Hindlimb muscle (tissue), 1 donor: ENCODE results near the gene IQGAP2. TPM values are rescaled to one million over a fixed set of nuclear protein-coding genes. Genes with fewer than 3 reads are reported as not detected.
A peak's percentile ranks its signal among the peaks of the same experiment; 100 is the strongest.
"Not testable (repeated sequence)": the region's sequence is repeated elsewhere in the genome, so short reads cannot be mapped to it uniquely, and the experiment has no call there.

Experiments
- DNase-seq: peaks from one replicate; pipeline ENCODE4 v3.0.0-alpha.2; 2013
- polyA plus RNA-seq: library from polyadenylated mRNA; unstranded; fragments of 120-200 nt; gene quantifications from one replicate; pipeline ENCODE4 v1.2.1, GENCODE V29; 2013; ENCODE audit not compliant: insufficient read length

The IQGAP2 gene
- polyA plus RNA-seq, 1 donor: 6.6 TPM

- DNase-seq: no peak
Measured at GRCh38 chr5:76664079-76664478, 261.0 kb downstream of the IQGAP2 start.

DNA sequence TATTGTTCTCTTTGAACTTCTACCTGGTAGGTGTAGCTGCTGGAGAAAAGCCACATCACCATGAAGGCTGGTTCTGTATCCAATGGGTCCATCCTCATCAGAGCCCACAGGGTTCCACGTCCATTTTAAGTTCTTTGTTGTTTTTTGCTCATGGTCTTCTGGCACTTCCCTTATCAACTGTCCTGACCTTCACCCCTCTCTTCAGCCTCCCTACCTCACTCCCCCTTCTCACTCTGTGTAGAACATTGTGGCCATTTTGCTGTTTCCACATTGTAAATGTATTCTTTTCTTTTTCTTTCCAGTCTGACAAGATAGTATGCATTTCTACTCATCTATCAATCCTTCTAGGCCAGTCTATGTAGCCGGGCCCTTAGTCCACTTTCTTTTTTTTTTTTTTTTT, 264.4 kb downstream of the IQGAP2 start:
- DNase-seq: no peak

DNA sequence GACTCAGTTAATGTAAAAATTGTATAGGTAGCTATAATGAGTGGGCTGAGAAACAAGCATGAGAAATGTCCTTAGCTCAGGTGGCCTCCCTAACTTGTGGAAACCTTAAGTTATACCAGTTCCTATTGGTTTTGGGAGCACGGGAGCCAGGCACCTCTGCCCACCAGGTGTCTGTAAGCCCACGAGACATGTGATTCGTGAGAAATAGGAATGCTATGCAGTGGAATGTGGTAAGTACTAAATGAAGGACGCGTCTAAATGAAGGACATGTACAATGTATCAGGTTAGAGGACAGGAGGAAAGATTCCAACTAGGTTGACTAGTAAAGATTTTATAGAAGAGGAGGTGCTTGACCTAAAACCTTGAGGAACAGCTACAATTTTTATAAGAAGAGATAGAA, 266.2 kb downstream of the IQGAP2 start:
- no peak for DNase-seq

DNA sequence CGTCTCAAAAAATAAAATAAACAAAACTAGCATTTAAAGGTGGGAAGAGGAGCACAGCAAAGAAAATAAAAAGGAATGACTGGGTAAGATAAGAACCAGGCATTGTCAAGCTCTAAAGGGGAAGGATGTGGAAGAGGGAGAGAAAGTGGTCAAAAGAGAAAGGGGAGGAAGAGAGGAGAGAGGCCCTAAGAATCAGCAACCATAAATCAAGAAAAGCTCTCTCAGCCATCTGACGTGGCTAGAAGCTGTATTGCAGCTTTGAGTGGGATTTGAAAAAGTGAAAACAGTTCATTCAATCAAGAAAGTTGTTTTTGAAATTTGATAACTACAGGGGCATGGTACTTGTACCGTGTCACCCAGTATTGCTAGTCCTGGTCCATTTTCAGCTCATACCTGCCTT, 267.4 kb downstream of the IQGAP2 start:
- no peak for DNase-seq

DNA sequence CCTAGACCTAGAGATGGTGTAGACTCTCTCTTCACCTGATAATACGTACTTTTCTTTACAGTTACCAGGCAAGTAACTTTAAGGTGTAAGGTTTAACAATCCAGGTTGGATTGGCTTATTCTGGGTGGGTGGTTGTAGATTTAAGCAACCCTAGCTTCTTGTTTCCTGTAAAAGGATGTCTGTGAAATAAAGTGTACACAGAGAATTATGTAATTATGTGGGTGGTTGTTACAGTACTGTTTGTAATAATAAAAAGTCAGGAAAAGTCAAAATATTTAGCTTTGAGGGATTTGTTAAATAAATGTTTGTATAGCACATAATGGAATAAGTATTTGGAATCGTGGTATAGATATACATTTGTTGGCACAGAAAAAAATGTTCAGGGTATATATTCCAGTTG, 269.2 kb downstream of the IQGAP2 start:
- DNase-seq: no peak

DNA sequence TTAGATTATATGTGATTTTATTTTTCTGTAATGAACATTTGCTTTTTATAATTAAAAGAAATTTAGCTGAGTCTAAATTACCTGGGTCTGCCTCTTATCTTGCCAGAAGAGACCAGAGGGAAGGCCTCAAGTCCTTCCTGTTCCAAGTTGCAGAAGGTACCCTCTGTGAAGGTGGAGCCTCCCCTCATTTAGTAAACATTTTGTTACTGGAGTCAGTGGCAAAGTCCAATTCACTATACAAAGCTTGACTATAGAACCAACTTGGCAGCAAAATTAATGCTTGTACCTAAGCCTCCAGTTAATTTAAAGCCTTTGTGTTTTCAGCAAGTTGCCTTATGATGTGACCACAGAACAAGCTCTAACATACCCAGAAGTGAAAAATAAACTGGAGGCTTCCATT, 270.0 kb downstream of the IQGAP2 start:
- no peak for DNase-seq

- DNase-seq: no peak
Measured at GRCh38 chr5:76674330-76675066, 271.4 kb downstream of the IQGAP2 start.

GRCh38 chr5:76675364-76675763, 272.3 kb downstream of the IQGAP2 start:
- no peak for DNase-seq

DNA sequence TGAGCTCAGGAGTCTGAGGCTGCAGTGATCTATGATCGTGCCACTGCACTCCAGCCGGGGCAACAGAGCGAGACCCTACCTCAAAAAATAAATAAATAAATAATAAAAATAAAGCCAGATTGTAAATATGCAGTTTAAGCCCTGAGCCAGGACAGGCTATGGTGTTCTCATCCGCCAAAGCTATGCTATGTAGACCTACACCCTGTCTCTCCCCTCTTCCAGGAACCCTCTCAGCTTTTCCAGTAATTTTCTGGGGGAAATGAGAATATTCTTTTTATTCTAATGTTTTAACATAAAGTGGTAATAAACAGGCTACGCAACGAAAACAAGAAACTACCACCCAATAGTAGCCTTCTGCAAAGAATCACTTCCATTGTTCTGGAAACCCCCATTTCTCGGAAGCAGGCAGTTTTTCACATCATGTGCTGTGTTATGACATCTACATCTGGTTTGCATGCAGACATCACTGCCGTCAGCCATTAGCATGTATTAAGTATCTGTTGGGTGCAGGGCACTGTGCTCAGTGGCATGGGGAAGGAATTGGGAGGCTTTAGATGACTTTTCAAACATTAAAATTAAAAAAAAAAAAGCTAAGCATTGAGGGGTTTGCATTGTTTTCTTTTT, 274.9 kb downstream of the IQGAP2 start:
- no peak for DNase-seq

GRCh38 chr5:76679231-76679630, 276.1 kb downstream of the IQGAP2 start:
- no peak for DNase-seq

DNA sequence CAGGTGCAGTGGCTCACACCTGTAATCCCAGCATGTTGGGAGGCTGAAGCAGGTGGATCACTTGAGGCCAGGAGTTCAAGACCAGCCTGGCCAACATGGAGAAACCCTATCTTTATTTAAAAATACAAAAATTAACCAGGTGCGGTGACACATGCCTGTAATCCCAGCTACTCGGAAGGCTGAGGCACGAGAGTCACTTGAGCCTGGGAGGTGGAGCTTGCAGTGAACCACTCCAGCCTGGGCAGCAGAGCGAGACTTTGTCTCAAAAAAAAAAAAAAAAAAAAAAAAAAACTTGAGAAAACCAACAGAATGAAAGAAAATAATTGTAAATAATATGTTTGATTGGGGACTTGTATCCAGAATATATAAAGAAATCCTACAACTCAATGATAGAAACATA, 277.7 kb downstream of the IQGAP2 start:
- DNase-seq: not testable (repeated sequence)

DNA sequence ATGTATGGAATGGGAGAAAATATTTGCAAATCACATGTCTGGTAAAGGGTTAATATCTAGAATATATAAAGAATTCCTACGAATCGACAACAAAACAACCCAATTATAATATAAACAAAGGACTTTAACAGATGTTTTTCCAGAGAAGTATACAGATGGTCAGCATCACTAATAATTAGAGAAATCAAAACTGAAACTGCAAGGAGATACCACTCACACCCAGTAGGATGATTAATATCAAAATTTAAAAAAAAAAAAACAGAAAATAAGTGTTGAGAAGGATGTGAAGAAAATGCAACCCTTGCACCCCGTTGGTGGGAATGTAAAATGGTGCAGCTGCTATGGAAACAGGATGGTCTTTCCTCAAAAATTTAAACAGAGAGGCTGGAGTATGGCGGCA, 278.2 kb downstream of the IQGAP2 start:
- no peak for DNase-seq

- DNase-seq: peak; percentile 12
Measured at GRCh38 chr5:76682387-76682786, 279.3 kb downstream of the IQGAP2 start.

- no peak for DNase-seq
Measured at GRCh38 chr5:76683816-76684731, 281.0 kb downstream of the IQGAP2 start.

DNA sequence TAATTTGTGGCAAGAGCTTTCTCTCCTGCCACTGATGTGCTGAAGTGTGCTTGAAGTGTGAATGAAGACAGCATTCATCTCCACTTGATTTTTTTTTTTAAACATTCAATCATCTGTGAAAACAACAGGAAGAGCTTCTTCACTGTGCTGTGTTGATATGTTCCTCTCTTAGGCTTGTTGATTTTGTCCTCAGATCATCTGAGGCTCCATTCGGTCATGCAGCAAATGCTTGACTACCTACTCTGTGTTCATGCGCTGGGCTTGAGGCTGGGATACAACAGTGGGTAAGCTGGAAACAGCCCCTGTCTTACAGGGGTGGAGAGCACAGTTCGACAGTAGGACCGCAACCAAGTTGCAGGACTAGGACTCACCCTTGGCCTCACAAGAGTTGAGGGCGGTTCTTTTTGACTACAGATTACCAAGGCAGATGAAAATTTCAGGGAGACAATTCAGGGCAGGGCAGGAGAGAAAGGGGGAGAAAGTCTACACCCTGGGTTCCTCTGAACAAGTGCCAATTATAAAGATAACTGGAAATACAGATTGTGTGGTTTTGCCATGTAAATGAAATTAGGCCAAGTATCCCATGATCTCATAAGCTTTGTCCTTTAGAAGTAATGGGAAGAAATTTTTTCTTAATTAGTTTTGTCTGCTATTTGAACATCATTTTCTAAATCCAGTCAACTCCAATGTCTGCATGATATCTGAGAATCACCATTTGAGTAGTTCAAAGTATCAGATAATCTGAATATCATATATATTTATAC, 281.9 kb downstream of the IQGAP2 start:
- DNase-seq: no peak

GRCh38 chr5:76685704-76686103, 282.6 kb downstream of the IQGAP2 start:
- no peak for DNase-seq

DNA sequence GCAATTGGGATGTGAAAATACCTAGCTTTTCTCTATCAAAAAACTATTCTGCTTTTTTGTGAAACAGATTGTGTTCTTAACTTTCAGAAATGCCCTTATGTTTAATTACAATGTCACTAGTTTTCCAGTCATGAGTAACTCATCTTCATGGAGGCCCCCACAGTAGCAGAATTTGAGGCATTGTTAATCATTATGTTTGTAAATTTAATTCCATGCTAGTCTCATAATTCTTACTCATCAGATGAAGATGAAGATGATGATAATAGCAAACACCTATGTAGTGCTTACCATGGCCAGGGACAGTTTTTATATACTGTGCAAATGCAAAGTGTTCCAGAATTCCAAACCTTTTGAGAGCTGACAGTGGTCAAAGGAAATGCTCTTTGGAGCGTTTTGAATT, 285.1 kb downstream of the IQGAP2 start:
- no peak for DNase-seq

DNA sequence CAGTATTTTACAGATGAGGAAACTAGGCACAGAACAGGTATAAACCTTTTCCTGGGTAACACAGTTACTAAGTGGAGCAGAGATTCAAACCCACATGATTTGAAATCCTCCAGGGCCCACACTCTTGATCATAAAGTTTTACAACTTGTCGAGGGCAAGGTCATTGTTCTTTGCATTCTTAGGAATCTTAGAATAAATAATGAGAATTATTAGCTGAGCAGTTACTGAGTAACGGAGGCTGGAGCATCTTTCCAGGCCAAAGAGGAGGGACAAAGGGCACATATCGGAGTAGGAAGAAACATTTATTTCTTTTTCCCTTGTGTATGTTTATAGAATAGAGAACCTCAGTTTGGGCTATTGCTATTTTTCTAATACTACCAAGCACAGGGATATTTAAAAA, 285.8 kb downstream of the IQGAP2 start:
- no peak for DNase-seq

DNA sequence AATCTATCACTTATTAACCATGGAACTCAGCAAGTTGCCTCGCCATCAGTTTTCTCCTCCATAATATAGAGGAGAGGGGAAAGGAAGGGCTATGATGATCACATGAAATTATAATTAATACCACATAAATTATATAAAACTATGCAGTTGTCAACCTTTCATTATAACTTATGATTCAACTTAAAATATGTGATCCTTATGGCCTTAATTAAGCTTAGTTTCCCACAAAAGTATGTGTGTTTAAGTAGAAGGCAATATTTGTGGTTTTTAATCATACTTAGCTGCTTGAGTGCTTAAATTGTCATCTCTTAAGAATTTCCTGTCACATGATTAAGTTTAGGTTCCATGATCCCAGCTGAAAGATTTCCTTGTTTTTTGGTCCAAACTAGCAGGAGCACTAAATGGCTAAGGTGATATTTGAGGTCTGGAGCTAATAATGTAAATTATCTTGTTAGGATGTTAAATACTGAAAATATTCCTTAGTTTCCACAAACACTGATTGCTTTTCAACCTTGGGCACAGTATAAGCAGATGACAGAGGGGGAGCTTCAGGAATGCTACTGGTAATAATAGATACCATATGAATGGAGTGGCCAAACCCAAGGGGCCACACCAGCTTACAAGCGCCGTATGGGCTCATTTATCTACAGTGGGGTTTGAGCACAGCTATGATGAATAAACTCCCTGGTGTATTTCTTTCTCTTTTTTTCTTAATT, 286.4 kb downstream of the IQGAP2 start:
- no peak for DNase-seq

GRCh38 chr5:76690037-76690679, 287.1 kb downstream of the IQGAP2 start:
- DNase-seq: no peak

DNA sequence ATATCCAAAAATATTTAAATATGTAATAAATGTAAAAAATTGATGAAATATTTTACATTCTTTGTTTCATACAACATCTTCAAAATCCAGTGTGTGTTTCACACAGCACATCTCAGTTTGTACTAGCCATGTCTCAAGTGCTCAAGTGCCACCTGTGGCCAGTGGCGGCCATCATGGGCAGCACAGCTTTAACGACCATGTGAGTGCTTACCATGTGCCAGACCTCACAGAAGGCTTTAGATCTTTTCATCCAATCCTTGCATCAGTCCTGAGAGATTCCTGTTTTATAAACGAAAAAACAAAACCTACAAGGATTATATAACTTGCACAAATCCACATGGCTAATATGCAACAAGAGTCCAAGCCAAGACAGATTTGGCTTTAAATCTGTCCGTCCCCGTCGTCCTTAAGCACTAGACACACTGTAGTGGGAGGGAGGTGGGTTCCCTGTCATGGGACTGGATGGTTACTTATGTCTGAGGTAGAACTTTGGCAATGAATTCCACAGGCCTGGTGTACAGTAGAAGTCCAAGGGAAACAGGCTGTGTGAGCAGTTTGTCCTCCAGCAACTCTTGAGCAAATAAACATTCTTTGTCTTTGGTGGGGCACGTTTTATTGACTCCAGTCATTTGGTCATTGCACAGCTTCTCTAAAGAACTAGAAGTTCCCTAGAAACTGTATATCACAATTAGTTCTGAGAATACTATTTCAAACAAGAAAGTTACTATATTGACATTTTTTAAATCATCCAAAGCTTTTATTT, 287.8 kb downstream of the IQGAP2 start:
- peak; percentile 19 for DNase-seq
